CD4-positive, alpha-beta T cell treated with Interleukin-17A for 1 hour (primary cell): ENCODE measurements around the gene CPSF3.
"Not testable (repeated sequence)": the region's sequence is repeated elsewhere in the genome, so short reads cannot be mapped to it uniquely, and the experiment has no call there.

Experiments used
- DNase-seq: peaks from one replicate; pipeline ENCODE4 v3.0.0-alpha.2; 2020

CPSF3 gene

GRCh38 chr2:9397201-9397600 lies 26.3 kb upstream of the CPSF3 start:
- no peak for DNase-seq

- not testable (repeated sequence) for DNase-seq
Measured at GRCh38 chr2:9398251-9398650, 25.2 kb upstream of the CPSF3 start.

DNA sequence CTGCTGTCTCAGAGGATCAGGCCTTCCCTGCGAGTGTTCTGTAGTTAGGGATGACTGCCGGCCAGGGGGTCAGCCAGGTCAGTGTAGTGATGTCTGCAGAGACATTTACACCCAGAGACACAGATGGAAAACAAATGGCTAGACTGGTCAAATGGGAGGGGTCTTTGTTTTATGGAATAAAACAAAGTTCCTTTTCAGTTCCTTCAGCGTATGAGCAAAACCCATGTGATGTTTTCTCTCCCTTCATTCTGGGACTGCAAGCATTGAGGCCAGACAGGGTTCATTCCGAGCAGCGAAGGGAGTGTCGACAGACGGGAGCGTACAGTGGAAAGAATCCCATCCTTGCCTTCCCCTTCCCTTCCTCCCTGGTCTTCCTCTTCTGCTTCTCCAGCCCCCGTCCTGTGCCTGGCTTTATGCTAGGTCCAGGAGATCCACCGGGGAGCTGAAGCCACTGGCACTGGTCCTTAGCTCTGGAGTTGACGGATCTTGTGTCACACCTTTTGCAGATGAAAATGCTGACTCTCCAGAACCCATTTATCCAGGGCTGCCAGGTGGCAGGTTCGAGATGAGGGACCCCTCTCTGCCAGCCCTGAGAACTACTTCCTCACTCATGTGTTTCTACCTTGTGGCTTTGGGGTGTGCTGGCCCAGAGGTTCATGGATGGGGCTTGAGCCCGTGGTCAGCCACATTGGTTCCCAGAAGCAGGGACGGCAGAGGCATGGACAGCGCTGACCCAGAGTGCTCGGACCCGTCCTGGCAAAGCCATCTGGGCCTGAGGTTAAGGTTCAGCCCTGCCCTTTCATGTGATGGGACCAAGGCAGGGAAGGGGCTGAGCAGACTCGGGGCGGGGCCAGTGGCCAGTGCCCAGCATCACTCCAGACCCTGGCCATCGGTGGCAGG lies 24.3 kb upstream of the CPSF3 start:
- DNase-seq, result no peak

GRCh38 chr2:9400268-9401058 lies 23.0 kb upstream of the CPSF3 start:
- no peak for DNase-seq

DNA sequence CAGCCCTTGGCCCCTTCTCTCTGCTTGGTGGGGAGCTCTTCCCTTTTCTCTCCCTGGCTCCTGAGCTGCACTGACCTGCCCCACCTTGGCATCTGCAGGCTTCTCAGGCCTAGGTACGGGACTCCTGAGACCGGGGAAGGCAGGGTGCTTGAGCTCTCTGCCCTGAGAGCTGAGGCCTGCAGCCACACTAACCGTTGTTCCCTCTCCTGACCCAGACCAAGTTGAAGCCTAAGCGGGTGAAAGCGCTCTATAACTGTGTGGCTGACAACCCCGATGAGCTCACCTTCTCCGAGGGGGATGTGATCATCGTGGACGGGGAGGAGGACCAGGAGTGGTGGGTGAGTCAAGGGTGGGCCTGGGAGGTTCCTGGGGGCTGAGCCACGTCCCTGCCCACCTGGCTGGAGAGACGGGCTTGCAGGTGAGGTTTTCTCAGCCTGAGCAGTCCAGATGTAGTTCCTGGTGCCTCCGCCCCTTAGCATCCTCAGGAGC lies 22.4 kb upstream of the CPSF3 start:
- DNase-seq, result no peak

DNA sequence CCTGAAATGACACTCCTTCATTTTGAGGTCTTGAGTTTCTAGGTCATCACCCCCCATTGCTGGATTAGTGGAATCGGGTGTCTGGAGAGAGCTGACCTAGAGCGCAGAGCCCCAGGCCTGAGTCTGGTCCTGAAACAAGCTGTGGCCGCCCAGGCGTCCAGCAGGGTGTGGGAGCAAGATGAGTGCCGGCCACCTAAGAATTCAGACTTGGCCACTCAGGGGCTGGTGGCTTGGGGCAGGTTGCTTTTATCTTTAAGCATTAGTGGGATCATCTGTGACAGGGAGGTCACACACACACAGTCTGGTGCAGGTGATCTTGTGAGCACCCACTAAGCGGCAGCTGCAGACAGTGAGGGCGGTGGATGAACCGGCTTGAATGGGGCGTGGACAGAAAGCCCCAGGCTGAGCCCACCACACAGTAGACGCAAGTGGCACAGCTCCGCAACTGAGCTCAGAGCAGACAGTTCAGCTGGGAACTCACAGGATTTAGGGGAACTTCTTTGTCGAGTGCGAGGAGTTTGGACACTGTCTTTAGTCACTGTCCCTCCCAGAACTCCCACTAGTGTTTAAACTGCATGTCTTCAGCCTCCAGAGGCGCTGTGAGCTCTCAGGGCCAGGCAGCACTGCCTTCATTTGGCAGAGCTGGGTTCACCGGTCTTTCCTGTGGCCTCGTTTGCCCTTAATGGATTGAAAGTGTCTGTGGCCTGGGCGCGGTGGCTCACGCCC lies 21.6 kb upstream of the CPSF3 start:
- no peak for DNase-seq

- no peak for DNase-seq
Measured at GRCh38 chr2:9403924-9404323, 19.5 kb upstream of the CPSF3 start.

- DNase-seq, result no peak
Measured at GRCh38 chr2:9404451-9404850, 19.0 kb upstream of the CPSF3 start.

GRCh38 chr2:9405636-9406035 lies 17.8 kb upstream of the CPSF3 start:
- no peak for DNase-seq

GRCh38 chr2:9406529-9407362 lies 16.7 kb upstream of the CPSF3 start:
- DNase-seq, result no peak

- DNase-seq, result no peak
Measured at GRCh38 chr2:9407363-9407811, 16.1 kb upstream of the CPSF3 start.

GRCh38 chr2:9408641-9409151 lies 14.8 kb upstream of the CPSF3 start:
- no peak for DNase-seq

- DNase-seq, result no peak
Measured at GRCh38 chr2:9410108-9410507, 13.3 kb upstream of the CPSF3 start.

GRCh38 chr2:9412781-9413180 lies 10.7 kb upstream of the CPSF3 start:
- no peak for DNase-seq

- no peak for DNase-seq
Measured at GRCh38 chr2:9415516-9416169, 7.8 kb upstream of the CPSF3 start.

DNA sequence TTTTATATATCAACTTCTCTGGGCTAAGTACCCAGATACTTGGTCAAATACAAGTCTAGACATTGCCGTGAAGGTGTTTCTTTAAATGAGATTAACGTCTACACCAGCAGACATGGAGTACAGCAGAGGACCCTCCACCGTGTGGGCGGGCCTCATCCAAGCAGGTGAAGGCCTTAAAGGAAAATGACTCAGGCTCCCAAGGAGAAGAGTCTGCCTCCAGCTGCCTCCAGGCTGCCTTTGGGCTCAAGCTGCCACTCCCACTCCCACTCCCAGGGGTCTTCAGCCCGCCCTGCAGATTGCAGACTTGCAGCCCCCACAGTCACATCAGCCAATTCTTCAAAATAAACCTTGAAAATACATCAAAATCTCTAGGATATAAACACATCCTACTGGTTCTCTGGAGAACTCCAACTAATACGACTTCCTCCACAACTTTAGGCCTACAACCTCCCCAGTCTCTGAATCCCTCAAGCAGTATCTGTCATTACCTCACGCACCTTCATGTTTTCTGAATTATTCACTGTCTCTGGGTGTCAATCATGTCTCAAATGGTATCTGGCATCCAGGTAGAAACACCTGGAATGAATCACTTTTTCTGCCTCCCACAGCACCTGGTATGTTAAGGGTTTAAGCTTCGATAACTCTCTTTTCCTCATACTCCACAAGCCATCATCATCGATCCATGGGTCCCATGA lies 7.0 kb upstream of the CPSF3 start:
- DNase-seq, result no peak

DNA sequence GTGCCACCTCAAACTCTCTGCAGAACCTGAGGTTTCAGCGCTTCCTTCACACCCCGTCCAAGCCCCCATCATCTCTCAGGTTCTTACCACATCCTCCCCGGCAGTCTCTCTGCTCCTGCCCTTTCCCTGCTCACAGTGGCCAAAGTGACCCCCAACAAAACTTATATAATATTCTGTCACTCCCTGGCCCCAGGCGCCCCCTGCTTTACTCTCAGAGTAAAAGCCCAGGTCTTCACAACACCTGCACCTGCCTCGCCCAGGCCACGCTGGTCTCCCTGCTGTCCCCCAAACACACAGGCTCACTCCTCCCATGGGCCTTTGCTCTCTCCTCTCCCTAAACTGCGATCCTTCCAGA lies 6.5 kb upstream of the CPSF3 start:
- no peak for DNase-seq

DNA sequence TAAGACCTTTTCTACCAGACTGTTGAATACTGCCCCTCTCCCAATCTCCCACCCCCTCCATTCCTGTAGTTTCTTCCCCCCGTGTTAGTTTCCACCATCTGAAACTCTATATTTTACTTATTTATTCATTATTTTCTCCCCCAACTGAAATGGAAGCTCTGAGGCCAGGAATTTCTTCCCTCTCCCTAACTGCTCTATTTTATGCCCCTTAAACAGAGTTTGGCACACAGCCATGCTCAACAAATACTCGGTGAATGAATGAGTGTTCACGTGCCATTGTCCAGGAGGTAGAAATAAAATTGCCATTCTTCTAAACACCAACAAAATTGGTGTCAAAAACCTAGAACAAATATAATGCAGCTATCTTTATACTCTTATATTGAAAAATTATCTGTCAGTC lies 5.7 kb upstream of the CPSF3 start:
- DNase-seq, result no peak

DNA sequence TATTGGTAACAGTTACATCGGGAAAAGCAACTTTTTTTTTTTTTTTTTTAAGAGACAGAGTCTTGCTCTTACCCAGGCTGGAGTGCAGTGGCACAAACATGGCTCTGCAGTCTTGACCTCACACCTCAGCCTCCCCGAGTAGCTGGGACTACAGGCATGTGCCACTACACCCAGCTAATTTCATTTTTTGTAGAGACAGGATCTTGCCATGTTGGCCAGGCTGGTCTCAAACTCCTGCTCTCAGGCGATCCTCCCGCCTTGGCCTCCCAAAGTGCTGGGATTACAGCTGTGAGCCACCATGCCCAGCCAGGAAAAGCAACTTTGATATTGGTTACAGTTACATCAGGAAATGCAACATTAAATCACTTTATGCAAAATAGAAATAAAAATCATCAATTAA lies 4.7 kb upstream of the CPSF3 start:
- no peak for DNase-seq

- no peak for DNase-seq
Measured at GRCh38 chr2:9419541-9419940, 3.9 kb upstream of the CPSF3 start.

DNA sequence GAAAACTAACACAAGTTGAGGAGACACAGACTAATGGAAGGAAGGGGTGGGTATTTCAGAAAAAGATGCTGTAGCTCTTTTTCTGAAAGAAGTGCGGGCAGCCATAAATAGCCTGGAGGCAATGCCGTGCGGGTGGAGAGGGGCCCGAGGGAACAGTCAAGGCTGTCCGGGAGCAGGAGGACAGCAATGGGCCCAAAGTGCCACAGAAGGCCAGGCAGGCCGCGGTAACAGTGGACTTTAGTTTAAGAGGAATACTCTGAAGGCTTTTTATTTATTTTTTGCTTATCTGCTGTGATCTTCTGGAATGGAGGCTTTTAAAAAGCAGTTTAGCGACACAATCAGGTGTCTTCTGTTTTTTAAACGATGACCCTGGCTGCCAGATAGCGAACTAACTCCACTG lies 3.0 kb upstream of the CPSF3 start:
- no peak for DNase-seq
